ENCODE results near the gene BMP8A. TPM values are rescaled to one million over a fixed set of nuclear protein-coding genes. Genes with fewer than 3 reads are reported as not detected.
A peak's percentile ranks its signal among the peaks of the same experiment; 100 is the strongest.

Gene BMP8A
- total and polyA plus RNA-seq, 8 donors: 0.37 to 0.82 (median 0.64) TPM

DNA sequence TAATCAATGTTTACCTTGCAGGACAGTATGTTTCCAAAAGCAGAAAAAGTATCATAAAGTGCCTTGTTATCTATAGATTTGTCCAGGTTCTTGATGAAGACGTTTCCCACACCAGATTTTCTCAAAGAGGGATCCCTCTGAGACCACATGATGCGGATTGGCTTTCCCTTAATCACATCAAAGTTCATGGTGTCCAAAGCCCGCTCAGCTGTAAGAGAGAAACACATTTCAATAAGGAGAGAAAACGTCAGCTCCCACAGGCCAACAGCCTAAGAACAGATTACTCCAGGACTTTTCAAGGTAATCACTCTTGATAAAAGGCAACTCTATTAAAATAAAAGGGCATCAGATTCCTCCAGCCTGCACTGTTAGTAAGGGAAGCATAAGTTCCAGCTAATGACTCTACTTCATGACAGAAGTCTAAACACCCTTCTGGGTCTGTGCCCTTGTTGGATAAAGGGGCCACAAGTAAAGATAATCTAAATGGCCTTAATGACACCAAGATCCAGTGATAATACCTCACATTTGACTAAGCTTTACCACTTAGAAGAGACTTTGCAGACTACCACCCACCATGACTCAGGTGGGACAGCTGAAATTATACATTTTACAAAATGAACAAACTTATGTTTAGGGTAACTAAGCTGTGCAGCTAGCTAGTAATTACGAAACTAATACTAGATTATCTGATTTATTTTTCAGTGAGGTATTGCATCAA, 81.1 kb downstream of the BMP8A start:
- Histone ChIP-seq H3K27me3 (no peaks in the 10 kb centered on the region), H3K27ac (no peak overlapping the region), H3K9me3 (no peaks in the 10 kb centered on the region), H3K36me3 (peaks cover 7 to 67% of the 10 kb centered on the region in 2 donors), H3K4me3 (no peak overlapping the region), H3K4me1 (peaks cover 23 to 37% of the 10 kb centered on the region in 2 donors)
- TF ChIP-seq, protein P1, sequence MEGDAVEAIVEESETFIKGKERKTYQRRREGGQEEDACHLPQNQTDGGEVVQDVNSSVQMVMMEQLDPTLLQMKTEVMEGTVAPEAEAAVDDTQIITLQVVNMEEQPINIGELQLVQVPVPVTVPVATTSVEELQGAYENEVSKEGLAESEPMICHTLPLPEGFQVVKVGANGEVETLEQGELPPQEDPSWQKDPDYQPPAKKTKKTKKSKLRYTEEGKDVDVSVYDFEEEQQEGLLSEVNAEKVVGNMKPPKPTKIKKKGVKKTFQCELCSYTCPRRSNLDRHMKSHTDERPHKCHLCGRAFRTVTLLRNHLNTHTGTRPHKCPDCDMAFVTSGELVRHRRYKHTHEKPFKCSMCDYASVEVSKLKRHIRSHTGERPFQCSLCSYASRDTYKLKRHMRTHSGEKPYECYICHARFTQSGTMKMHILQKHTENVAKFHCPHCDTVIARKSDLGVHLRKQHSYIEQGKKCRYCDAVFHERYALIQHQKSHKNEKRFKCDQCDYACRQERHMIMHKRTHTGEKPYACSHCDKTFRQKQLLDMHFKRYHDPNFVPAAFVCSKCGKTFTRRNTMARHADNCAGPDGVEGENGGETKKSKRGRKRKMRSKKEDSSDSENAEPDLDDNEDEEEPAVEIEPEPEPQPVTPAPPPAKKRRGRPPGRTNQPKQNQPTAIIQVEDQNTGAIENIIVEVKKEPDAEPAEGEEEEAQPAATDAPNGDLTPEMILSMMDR (IDR thresholded peaks at IDR 0.05): no peak
- no peak for DNase-seq
- ATAC-seq: no peak
- intact Hi-C loops (cut with DNase I): no loop called here

DNA sequence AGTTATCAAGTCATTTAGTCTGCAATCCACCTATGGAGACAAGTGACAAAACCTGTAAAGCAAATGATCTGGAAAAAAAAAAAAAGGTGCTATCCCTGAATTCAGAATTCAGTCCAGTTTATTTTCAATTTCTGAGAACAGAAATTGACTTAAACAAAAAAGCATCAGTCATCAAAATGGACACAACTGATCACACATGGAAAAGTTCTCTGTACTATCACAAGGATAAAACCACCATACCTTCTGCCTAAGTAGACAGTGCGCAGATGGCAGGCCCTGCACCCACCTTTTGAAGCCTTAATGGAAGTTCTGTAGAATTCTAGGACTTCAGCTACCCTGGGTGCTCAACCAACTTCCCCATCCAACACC, 81.6 kb downstream of the BMP8A start:
- H3K4me3 ChIP-seq: peak overlapping the region in 1 of 2 donors; percentile 72
- no peaks in the 10 kb centered on the region for H3K9me3 ChIP-seq
- no peak for DNase-seq
- H3K4me1 ChIP-seq: peaks cover 23 to 37% of the 10 kb centered on the region in 2 donors
- no peak overlapping the region for H3K27ac ChIP-seq
- intact Hi-C loops (cut with DNase I): no loop called here
- no peaks in the 10 kb centered on the region for H3K27me3 ChIP-seq
- H3K36me3 ChIP-seq: peaks cover 7 to 62% of the 10 kb centered on the region in 2 donors
- no peak for ATAC-seq
- TF ChIP-seq, protein P1 (IDR thresholded peaks at IDR 0.05): no peak

DNA sequence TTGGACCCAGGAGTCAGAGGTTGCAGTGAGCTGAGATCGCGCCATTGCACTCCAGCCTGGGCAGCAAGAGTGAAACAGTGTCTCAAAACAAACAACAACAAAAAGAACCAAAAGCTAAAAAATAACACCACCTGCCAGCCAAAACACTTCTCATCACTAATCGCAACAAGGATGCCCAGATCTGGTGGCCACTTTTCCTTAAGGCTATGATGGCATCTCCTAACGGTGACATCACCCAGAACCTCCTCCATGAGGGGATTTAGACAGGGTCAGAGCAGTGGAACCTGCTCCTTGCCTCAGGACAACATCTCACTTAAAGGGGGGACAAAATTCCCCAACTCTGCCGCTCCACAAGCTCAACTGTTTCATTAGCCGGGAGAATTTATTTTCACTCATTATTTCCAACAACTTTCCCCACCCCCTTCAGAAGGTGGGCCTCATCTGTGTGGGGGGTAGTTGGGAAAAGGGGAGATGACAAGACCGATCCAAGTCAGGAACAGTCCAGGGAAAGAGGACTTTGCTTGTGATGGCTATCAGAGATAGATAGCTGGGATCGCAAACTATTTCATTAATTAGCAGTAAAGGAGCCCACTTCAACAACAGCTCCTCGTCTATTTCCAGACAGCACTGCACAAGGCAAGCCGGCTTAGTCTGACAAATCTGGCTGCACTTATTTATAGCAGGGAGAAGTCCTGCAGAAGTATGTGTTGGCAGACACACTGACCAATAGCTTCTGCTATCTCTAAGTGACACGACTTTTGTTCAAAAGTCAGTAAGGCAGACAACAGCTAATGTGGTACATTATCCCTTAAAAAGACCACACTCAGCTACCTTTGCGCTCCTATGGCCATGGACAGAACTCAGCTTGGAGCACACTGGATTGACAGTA, 82.5 kb downstream of the BMP8A start:
- peak overlapping the region; percentile 72 to 95 for H3K4me3 ChIP-seq
- ATAC-seq (peak; percentile 17), DNase-seq (no peak)
- H3K27ac ChIP-seq: no peak overlapping the region
- H3K36me3 ChIP-seq: peaks cover 7 to 53% of the 10 kb centered on the region in 2 donors
- no peaks in the 10 kb centered on the region for H3K9me3 ChIP-seq
- H3K27me3 ChIP-seq: no peaks in the 10 kb centered on the region
- TF ChIP-seq, protein P1 (IDR thresholded peaks at IDR 0.05): no peak
- peaks cover 23 to 37% of the 10 kb centered on the region in 2 donors for H3K4me1 ChIP-seq
- intact Hi-C loops (cut with DNase I): no loop called here

DNA sequence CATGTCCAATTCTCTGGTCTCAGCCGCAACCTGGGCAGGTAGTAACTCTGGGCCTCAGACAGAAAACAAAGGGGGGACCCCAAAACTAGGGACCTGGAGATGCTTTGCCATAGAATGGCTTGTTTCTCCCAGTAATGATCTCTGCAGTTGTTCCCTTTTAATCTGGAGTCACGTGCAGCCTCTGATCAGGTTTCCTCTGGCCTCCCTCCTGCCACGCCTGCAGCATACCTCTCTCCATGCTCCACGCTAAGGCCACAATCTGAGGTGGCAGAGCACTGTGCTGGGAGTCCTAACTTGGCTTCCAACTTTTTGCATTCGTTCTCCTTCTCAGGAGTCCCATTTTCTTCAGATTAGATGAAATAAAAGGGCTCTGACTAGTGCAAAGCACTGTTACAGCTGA, 83.2 kb downstream of the BMP8A start:
- H3K36me3 ChIP-seq: peaks cover 7 to 46% of the 10 kb centered on the region in 2 donors
- TF ChIP-seq, protein P1 (IDR thresholded peaks at IDR 0.05): no peak
- H3K27ac ChIP-seq: no peak overlapping the region
- peak overlapping the region; percentile 72 to 95 for H3K4me3 ChIP-seq
- no peaks in the 10 kb centered on the region for H3K9me3 ChIP-seq
- no peaks in the 10 kb centered on the region for H3K27me3 ChIP-seq
- intact Hi-C loops (cut with DNase I): no loop called here
- ATAC-seq (peak; percentile 43), DNase-seq (no peak)
- peaks cover 23 to 37% of the 10 kb centered on the region in 2 donors for H3K4me1 ChIP-seq

Other genes starting within 250 kb of the BMP8A start
- gene PABPC4, start 85.2 kb downstream of the BMP8A start, total RNA-seq: 100 to 1,000 TPM; 226 to 232 TPM
- 100 to 1,000 TPM; 183 to 224 (median 199) TPM for gene PABPC4, start 85.2 kb downstream of the BMP8A start, polyA plus RNA-seq (ENCODE audit: insufficient read length in 6 of 6)
- gene HEYL, start 148.0 kb downstream of the BMP8A start, total RNA-seq: 10 to 100 TPM; 12.6 to 16.0 TPM
- 10 to 100 TPM; 29.2 to 42.8 (median 31.7) TPM for gene HEYL, start 148.0 kb downstream of the BMP8A start, polyA plus RNA-seq (ENCODE audit: insufficient read length in 6 of 6)
- 1 to 10 TPM in 1 of 2 donors, under 1 TPM in 1; 0.42 to 8.9 TPM for gene NT5C1A, start 180.5 kb downstream of the BMP8A start, total RNA-seq
- gene NT5C1A, start 180.5 kb downstream of the BMP8A start, polyA plus RNA-seq (ENCODE audit: insufficient read length in 6 of 6): under 1 TPM in 3 of 6 donors, not detected in 3; 0.21 to 0.24 (median 0.24) TPM
- 1 to 10 TPM in 1 of 2 donors, under 1 TPM in 1; 0.31 to 1.9 TPM for gene HPCAL4, start 199.8 kb downstream of the BMP8A start, total RNA-seq
- gene HPCAL4, start 199.8 kb downstream of the BMP8A start, polyA plus RNA-seq (ENCODE audit: insufficient read length in 6 of 6): under 1 TPM; 0.04 to 0.23 (median 0.14) TPM
- 10 to 100 TPM; 34.2 to 36.3 TPM for gene PPIE, start 247.2 kb downstream of the BMP8A start, total RNA-seq
- 10 to 100 TPM; 66.4 to 74.9 (median 69.3) TPM for gene PPIE, start 247.2 kb downstream of the BMP8A start, polyA plus RNA-seq (ENCODE audit: insufficient read length in 6 of 6)